Right lobe of liver (tissue), 4 donors: Measurements from ENCODE around the gene ZNF814.

ENCODE experiments used
- POLR2A ChIP-seq: fragments of 450-650 bp; IDR thresholded peaks from one replicate; pipeline ENCODE4 v1.6.1; 2017; ENCODE audit warnings: antibody characterized with exemption, mild to moderate bottlenecking
- TF ChIP-seq, protein P1 (sequence below), 4 donors: fragments of 200-600 bp in 3 of 4; fragments of 450-650 bp in 1 of 4; IDR thresholded peaks; one replicate each; pipeline versions ENCODE4 v1.5.1 to v1.8.0; 2016 to 2022; ENCODE audit warnings: antibody characterized with exemption in 4 of 4, mild to moderate bottlenecking in 2 of 4
- donor health status: DM: no; HTN: no; CAD: no.
- donor health status: DM: no; HTN: no; CAD: no.
- donor health status: DM: no; HTN: yes; CAD: no.

DNA sequence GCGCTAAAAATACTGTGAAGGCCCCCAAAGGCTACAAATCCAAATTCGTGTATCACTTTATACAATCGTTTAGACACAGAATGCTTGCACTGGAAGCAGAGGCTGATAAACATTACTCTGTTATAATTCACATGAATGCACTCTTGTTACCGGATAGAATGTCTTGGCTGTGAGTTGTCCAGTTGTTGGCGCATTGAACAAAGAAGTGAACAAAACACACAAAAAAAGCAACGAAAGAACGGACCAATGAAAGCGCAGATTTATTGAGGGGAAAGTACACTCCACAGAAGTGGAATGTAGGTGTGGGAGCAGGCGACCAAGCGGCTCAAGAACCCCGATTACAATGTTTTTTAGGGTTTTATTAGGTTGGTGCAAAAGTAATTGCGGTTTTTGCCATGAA lies 46.9 kb upstream of the ZNF814 start:
- TF ChIP-seq, protein P1, sequence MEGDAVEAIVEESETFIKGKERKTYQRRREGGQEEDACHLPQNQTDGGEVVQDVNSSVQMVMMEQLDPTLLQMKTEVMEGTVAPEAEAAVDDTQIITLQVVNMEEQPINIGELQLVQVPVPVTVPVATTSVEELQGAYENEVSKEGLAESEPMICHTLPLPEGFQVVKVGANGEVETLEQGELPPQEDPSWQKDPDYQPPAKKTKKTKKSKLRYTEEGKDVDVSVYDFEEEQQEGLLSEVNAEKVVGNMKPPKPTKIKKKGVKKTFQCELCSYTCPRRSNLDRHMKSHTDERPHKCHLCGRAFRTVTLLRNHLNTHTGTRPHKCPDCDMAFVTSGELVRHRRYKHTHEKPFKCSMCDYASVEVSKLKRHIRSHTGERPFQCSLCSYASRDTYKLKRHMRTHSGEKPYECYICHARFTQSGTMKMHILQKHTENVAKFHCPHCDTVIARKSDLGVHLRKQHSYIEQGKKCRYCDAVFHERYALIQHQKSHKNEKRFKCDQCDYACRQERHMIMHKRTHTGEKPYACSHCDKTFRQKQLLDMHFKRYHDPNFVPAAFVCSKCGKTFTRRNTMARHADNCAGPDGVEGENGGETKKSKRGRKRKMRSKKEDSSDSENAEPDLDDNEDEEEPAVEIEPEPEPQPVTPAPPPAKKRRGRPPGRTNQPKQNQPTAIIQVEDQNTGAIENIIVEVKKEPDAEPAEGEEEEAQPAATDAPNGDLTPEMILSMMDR (IDR thresholded peaks at IDR 0.05) = no peak
- TF ChIP-seq POLR2A = no peak
